ENCODE measurements around the gene PPP1R9B.
A peak's percentile ranks its signal among the peaks of the same experiment; 100 is the strongest.

The PPP1R9B gene

GRCh38 chr17:50088952-50089825 is 61.3 kb downstream of the PPP1R9B start:
- no peak for DNase-seq (ENCODE audit: low read depth)

GRCh38 chr17:50087912-50088405 is 62.5 kb downstream of the PPP1R9B start:
- no peak for DNase-seq (ENCODE audit: low read depth)

GRCh38 chr17:50087246-50087911 is 63.1 kb downstream of the PPP1R9B start:
- DNase-seq (ENCODE audit: low read depth), result peak; percentile 87

Measured in ELR (cell line).